Kidney epithelial cell (primary cell): ENCODE results near the gene ANKRD28. TPM values are rescaled to one million over a fixed set of nuclear protein-coding genes. Genes with fewer than 3 reads are reported as not detected.
A peak's percentile ranks its signal among the peaks of the same experiment; 100 is the strongest.
"Not testable (repeated sequence)": the region's sequence is repeated elsewhere in the genome, so short reads cannot be mapped to it uniquely, and the experiment has no call there.

Experiments used
- DNase-seq: peaks from one replicate; pipeline ENCODE4 v3.0.0-alpha.2; 2010; ENCODE audit warnings: low read depth
- H3K27me3 ChIP-seq: 2 replicates; pipeline ENCODE4 v1.6.0; 2011; ENCODE audit warnings: low read length; ENCODE audit not compliant: control insufficient read depth, insufficient read depth
- H3K36me3 ChIP-seq: 2 replicates; pipeline ENCODE4 v1.5.1; 2011; ENCODE audit warnings: low read length; ENCODE audit not compliant: control insufficient read depth, insufficient read depth
- H3K4me3 ChIP-seq: 2 replicates; pipeline ENCODE4 v1.5.1; 2011; ENCODE audit warnings: low read depth, mild to moderate bottlenecking, control low read depth, low read length
- total RNA-seq: library from RNA; depleted of rRNA; stranded (reverse); fragments of >200 nt; gene quantifications from 2 replicates; pipeline ENCODE4 v1.2.3, GENCODE V29; 2015
- TF ChIP-seq, protein P1 (sequence below): IDR thresholded peaks from 2 replicates; pipeline ENCODE4 v1.5.1; 2011; ENCODE audit warnings: mild to moderate bottlenecking, moderate library complexity, low read length, control low read depth, inconsistent platforms; ENCODE audit not compliant: insufficient read depth, poor library complexity, severe bottlenecking

ANKRD28 gene
- total RNA-seq, 1 donor from 2014 or later, result 27.4 TPM

DNA sequence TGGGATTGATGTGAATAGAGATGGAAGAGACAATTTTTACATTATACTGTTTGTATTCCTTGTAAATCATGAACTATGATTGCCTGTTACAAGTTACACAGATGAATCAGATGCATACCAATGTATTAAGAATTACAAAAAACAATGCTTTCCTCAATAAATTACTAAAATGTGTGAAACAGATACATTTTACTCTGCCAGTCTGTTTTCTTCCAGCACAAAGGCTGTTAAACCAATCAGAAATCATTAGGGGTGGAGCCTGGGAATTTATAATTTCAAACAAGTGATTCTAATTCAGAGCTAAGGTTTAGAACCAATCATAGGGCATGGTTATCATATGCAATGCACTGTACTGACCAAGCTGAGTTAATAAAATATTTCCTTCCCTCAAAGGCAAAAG lies 21.8 kb upstream of the ANKRD28 start:
- Histone ChIP-seq H3K27me3 (no peaks in the 10 kb centered on the region), H3K36me3 (no peaks in the 10 kb centered on the region), H3K4me3 (no peak overlapping the region)
- DNase-seq, result no peak
- TF ChIP-seq, protein P1, sequence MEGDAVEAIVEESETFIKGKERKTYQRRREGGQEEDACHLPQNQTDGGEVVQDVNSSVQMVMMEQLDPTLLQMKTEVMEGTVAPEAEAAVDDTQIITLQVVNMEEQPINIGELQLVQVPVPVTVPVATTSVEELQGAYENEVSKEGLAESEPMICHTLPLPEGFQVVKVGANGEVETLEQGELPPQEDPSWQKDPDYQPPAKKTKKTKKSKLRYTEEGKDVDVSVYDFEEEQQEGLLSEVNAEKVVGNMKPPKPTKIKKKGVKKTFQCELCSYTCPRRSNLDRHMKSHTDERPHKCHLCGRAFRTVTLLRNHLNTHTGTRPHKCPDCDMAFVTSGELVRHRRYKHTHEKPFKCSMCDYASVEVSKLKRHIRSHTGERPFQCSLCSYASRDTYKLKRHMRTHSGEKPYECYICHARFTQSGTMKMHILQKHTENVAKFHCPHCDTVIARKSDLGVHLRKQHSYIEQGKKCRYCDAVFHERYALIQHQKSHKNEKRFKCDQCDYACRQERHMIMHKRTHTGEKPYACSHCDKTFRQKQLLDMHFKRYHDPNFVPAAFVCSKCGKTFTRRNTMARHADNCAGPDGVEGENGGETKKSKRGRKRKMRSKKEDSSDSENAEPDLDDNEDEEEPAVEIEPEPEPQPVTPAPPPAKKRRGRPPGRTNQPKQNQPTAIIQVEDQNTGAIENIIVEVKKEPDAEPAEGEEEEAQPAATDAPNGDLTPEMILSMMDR, result no peak

DNA sequence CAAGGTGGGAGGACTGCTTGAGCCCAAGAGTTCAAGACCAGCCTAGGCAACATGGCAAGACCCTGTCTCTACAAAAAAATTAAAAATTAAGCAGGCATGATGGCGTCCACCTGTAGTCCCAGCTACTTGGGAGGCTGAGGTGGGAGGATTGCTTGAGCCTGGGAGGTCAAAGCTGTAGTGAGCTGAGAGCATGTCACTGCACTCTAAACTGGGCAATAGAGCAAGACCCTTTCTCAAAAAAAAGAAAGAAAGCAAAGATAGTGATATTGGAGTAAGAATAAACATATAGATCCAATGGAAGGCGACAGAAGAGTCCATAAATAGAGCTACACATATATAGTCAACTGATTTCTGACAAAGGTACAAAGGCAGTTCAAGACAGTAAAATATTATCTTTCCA lies 21.3 kb upstream of the ANKRD28 start:
- TF ChIP-seq, protein P1, result no peak
- Histone ChIP-seq H3K36me3 (no peaks in the 10 kb centered on the region), H3K4me3 (no peak overlapping the region), H3K27me3 (no peaks in the 10 kb centered on the region)
- no peak for DNase-seq

GRCh38 chr3:15815696-15816095 lies 17.9 kb upstream of the ANKRD28 start:
- TF ChIP-seq, protein P1, result peak; percentile 5
- DNase-seq, result no peak
- H3K36me3 ChIP-seq, result no peaks in the 10 kb centered on the region
- no peak overlapping the region for H3K4me3 ChIP-seq
- no peaks in the 10 kb centered on the region for H3K27me3 ChIP-seq

DNA sequence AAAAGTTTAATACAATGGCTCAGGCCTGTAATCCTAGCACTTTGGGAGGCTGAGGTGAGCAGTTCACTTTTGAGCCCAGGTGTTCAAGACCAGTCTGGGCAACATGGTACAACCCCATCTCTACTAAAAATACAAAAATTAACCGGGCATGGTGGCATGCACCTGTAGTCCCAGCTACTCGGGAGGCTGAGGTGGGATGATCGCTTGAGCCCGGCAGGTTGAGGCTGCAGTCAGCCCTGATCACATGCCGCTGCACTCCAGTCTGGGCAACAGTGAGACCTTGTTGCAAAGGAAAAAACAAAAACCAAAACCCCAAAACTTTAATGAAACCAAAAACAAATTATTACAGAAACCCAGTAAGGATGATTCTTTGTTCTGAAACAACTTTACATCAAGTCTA lies 15.3 kb upstream of the ANKRD28 start:
- not testable (repeated sequence) for H3K36me3 ChIP-seq, DNase-seq

DNA sequence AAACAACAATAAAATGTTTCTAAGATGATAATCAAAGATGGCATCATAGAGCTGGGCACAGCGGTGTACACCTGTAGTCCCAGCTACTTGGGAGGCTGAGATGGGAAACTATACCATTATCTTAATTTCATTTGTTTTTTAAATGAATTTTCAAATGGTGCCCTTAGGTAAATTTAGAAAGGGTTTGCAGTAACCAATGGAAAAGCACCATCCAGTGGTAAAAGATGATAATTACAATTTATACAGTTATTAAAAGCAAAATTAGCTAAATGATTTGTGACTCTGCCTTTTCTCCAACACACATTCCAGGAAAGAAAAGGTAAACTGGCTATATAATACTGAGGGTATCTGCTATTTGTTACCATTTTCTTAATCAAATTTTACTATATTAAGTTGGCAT lies 14.4 kb upstream of the ANKRD28 start:
- H3K4me3 ChIP-seq, result no peak overlapping the region
- no peak for DNase-seq
- TF ChIP-seq, protein P1, result peak; percentile 21
- no peaks in the 10 kb centered on the region for H3K27me3 ChIP-seq
- H3K36me3 ChIP-seq, result no peaks in the 10 kb centered on the region

More for the DNA sequence above, 15.3 kb upstream of the ANKRD28 start:
- not testable (repeated sequence) for H3K4me3 ChIP-seq, H3K27me3 ChIP-seq

DNA sequence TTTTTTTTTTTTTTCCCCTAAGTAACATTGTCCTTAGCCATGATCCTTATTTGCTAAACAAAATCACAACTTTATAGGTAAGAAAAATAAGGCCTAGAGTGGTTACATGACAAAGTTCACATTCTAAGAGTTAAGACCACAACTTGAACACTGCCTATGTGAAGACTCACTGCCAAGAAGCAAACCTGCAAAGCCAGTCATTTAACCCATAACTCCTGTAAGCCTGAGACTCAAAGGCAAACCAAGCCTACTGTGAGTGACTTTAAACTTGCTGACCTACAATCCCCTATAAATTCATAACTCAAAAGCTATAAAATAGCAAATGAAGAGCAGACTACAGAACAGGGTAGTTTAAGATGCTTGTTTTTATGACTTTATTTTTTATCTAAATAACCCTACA lies 12.9 kb upstream of the ANKRD28 start:
- no peak overlapping the region for H3K4me3 ChIP-seq
- no peak for DNase-seq
- no peaks in the 10 kb centered on the region for H3K27me3 ChIP-seq
- no peaks in the 10 kb centered on the region for H3K36me3 ChIP-seq
- TF ChIP-seq, protein P1, result no peak
